Progenitor cell of endocrine pancreas (in vitro differentiated cells): ENCODE results near the gene ZNF407. TPM values are rescaled to one million over a fixed set of nuclear protein-coding genes. Genes with fewer than 3 reads are reported as not detected.

Experiments
- DNase-seq: peaks from one replicate; pipeline ENCODE4 v3.0.0; 2021; ENCODE audit warnings: low spot score; ENCODE audit not compliant: unreplicated experiment
- H3K27ac Mint-ChIP-seq: 2 replicates; pipeline ENCODE4 v1.8.0; 2021; ENCODE audit warnings: mild to moderate bottlenecking, moderate library complexity, mixed read lengths
- H3K27me3 Mint-ChIP-seq: 2 replicates; pipeline ENCODE4 v1.8.0; 2021; ENCODE audit warnings: mixed read lengths
- H3K36me3 Mint-ChIP-seq: 2 replicates; pipeline ENCODE4 v1.8.0; 2022; ENCODE audit warnings: mixed read lengths; ENCODE audit not compliant: insufficient read depth
- H3K4me1 Mint-ChIP-seq: 2 replicates; pipeline ENCODE4 v1.8.0; 2021; ENCODE audit warnings: low read depth, mixed read lengths
- H3K4me3 Mint-ChIP-seq: 2 replicates; pipeline ENCODE4 v1.8.0; 2021; ENCODE audit warnings: low read depth, mild to moderate bottlenecking, moderate library complexity, mixed read lengths
- H3K9me3 Mint-ChIP-seq: 2 replicates; pipeline ENCODE4 v1.8.0; 2021; ENCODE audit warnings: low read depth, mixed read lengths
- CTCF ChIP-seq: fragments of 200-600 bp; sonication (generic); IDR thresholded peaks from one replicate; pipeline ENCODE4 v1.5.0; 2021; ENCODE audit warnings: antibody characterized with exemption, mild to moderate bottlenecking; ENCODE audit not compliant: unreplicated experiment
- total RNA-seq: library from RNA; stranded (reverse); gene quantifications from 2 replicates; pipeline ENCODE4 v1.2.1, GENCODE V29; 2021

Gene ZNF407
- total RNA-seq, 1 donor from 2014 or later: 18.1 TPM

DNA sequence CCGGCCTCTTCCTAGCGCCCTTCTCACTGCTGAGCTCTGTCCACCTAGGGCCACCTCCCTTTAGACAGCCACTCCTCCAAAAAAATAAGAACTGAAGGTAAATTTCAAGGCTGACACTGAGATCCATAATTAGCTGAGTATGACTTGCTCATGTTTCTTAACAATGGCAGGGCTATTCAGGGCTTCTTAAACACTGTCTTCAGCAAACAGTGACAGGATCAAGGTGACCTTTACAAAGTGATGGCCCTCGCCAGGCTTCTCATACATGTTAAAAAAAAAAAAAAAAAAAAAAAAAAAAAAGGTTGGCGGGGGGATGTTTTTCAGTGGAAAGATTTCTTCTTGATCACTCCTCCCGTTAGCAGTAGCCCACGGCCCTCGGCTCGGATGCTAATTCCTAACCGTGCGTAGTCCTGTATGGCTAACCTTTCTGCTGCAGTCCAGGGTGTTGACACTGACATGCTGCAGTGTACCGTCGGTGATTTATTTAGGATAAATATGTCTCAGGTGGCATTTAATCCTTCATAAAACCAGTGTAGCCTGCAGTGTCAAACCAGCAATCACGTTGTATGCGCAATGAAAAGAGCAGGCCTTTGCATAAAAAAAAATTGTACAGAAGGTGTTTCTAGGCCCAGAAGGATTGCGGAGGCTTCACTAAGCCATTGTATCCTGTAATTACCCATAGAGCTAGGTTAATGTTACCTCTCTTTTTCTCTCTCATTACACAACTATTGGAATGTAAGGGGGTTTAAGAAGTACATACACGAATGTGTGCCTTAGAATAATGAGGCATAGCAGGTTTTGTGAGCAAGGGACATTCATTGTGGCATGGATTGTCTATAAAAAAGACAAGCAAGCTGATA is 468.6 kb downstream of the ZNF407 start:
- Mint-ChIP-seq H3K4me3 (no peak overlapping the region), H3K27ac (no peak overlapping the region), H3K4me1 (peaks cover 15% of the 10 kb centered on the region), H3K36me3 (peaks cover 2% of the 10 kb centered on the region), H3K9me3 (no peaks in the 10 kb centered on the region), H3K27me3 (no peaks in the 10 kb centered on the region)
- no peak for DNase-seq
- TF ChIP-seq CTCF: no peak

DNA sequence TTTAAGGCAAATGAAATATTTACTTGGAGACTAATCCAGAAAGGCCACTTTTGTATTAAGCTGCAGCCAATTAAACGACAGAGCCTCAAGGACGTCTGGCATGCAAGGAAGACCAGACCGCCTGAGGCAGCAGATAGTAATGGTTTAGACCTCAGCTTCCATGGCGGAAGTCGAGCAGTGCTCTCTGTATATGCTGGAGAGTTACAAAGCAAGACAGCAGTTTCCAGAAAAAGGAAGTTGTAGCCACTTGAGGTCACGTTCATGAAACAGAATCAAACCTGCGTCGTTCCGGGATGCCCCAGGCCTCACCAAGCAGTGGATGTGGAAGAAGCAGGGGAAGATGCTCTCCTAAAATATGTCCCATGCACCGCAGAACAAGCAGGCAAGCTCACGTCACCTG is 469.3 kb downstream of the ZNF407 start:
- Mint-ChIP-seq H3K9me3 (no peaks in the 10 kb centered on the region), H3K36me3 (peaks cover 2% of the 10 kb centered on the region), H3K4me1 (peaks cover 15% of the 10 kb centered on the region), H3K27me3 (no peaks in the 10 kb centered on the region), H3K27ac (no peak overlapping the region), H3K4me3 (no peak overlapping the region)
- no peak for TF ChIP-seq CTCF
- no peak for DNase-seq

- no peaks in the 10 kb centered on the region for H3K9me3 Mint-ChIP-seq
- no peak overlapping the region for H3K27ac Mint-ChIP-seq
- H3K27me3 Mint-ChIP-seq: no peaks in the 10 kb centered on the region
- H3K4me1 Mint-ChIP-seq: peaks cover 15% of the 10 kb centered on the region
- no peak overlapping the region for H3K4me3 Mint-ChIP-seq
- no peak for DNase-seq
- TF ChIP-seq CTCF: no peak
- peaks cover 2% of the 10 kb centered on the region for H3K36me3 Mint-ChIP-seq
Measured at GRCh38 chr18:75067996-75068645, 470.5 kb downstream of the ZNF407 start.

- no peaks in the 10 kb centered on the region for H3K27me3 Mint-ChIP-seq
- H3K36me3 Mint-ChIP-seq: peaks cover under 1% of the 10 kb centered on the region
- no peak for TF ChIP-seq CTCF
- no peaks in the 10 kb centered on the region for H3K9me3 Mint-ChIP-seq
- H3K4me1 Mint-ChIP-seq: peaks cover 15% of the 10 kb centered on the region
- no peak for DNase-seq
- H3K4me3 Mint-ChIP-seq: no peak overlapping the region
- no peak overlapping the region for H3K27ac Mint-ChIP-seq
Measured at GRCh38 chr18:75068682-75069435, 471.2 kb downstream of the ZNF407 start.

DNA sequence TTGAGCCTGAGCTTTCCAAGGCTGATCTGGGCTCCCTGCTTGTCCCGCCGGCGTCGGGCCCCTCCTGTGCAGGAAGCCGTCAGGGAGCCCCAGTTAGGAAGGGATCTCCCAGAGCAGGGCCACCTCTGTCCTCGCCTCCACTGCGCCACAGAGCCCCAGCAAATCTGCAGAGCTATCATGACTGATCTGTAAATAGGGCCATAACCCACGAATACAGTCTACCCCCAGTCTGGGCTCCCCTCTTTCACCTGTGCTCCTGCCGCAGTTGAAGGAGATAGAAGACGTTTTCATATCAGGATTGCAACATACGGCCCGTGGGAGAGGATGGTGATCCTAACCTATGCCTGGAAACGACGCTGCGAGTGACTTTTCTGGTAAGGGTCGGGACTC is 472.6 kb downstream of the ZNF407 start:
- no peak overlapping the region for H3K4me3 Mint-ChIP-seq
- H3K4me1 Mint-ChIP-seq: peaks cover 15% of the 10 kb centered on the region
- H3K36me3 Mint-ChIP-seq: no peaks in the 10 kb centered on the region
- no peak for TF ChIP-seq CTCF
- H3K27ac Mint-ChIP-seq: no peak overlapping the region
- no peaks in the 10 kb centered on the region for H3K27me3 Mint-ChIP-seq
- H3K9me3 Mint-ChIP-seq: no peaks in the 10 kb centered on the region
- DNase-seq: no peak
